ENCODE measurements around the gene PTPN22. TPM values are rescaled to one million over a fixed set of nuclear protein-coding genes. Genes with fewer than 3 reads are reported as not detected.

Gene PTPN22
- polyA plus RNA-seq, 3 donors: 9.7 to 43.7 (median 29.7) TPM

- Histone ChIP-seq H3K4me2 (replicated peaks; ENCODE audit: extremely low read depth, low read length, poor library complexity, severe bottlenecking) (no peak overlapping the region), H4K20me1 (ENCODE audit: insufficient read depth, low read length) (no peaks in the 10 kb centered on the region), H3K4me3 (replicated peaks in 1 of 3; ENCODE audit: low read depth in 2 of 3, low read length in 3 of 3) (no peak overlapping the region), H3K79me2 (ENCODE audit: insufficient read depth, low read length) (peaks cover 14% of the 10 kb centered on the region), H3K4me1 (ENCODE audit: control insufficient read depth in 1 of 2, insufficient read depth in 2 of 2, low read length in 2 of 2) (peaks cover 0 to under 1% of the 10 kb centered on the region in 2 donors), H3K27ac (ENCODE audit: low read depth in 1 of 2, low read length in 2 of 2) (no peak overlapping the region), H3K36me3 (replicated peaks in 1 of 2; ENCODE audit: control insufficient read depth in 1 of 2, insufficient read depth in 2 of 2, low read length in 2 of 2) (peaks cover 4 to 10% of the 10 kb centered on the region in 2 donors), H2AFZ (ENCODE audit: insufficient read depth, low read depth, low read length, poor library complexity, severe bottlenecking) (no peak overlapping the region), H3K27me3 (ENCODE audit: control insufficient read depth in 2 of 2, insufficient read depth in 2 of 2, low read length in 2 of 2) (no peaks in the 10 kb centered on the region), H3K9ac (ENCODE audit: insufficient read depth, low read length, poor library complexity, severe bottlenecking) (no peak overlapping the region), H3K9me3 (replicated peaks in 1 of 2; ENCODE audit: control insufficient read depth in 1 of 2, insufficient read depth in 1 of 2, low read length in 2 of 2) (no peaks in the 10 kb centered on the region)
- 94% methylated on average over 2 of the region's 2 CpGs for WGBS (ENCODE audit: insufficient coverage)
- peak in 1 of 3 donors; percentile 39 for DNase-seq
- peaks cover 8% of the 10 kb centered on the region for H3K4me1 Mint-ChIP-seq
- no peak for TF ChIP-seq CTCF (IDR thresholded peaks at IDR 0.05)
- peaks cover 0 to 3% (median 0%) of the 10 kb centered on the region in 3 donors for H3K27me3 Mint-ChIP-seq (ENCODE audit: low read depth in 3 of 3)
- H3K36me3 Mint-ChIP-seq: peaks cover 13 to 24% of the 10 kb centered on the region in 2 donors
- intact Hi-C loops (cut with micrococcal nuclease): no loop called here
- H3K9me3 Mint-ChIP-seq: peaks cover 0 to 3% (median 0%) of the 10 kb centered on the region in 7 donors
- H3K27ac Mint-ChIP-seq: peak overlapping the region in 2 of 7 donors; percentile 62 to 78
- no peak overlapping the region for H3K4me3 Mint-ChIP-seq
Observed at GRCh38 chr1:113917400-113918082, 46.0 kb upstream of the PTPN22 start.

- H3K4me1 ChIP-seq (ENCODE audit: control insufficient read depth in 1 of 2, insufficient read depth in 2 of 2, low read length in 2 of 2): no peaks in the 10 kb centered on the region
- no peak for DNase-seq
- H2AFZ ChIP-seq (ENCODE audit: insufficient read depth, low read depth, low read length, poor library complexity, severe bottlenecking): no peak overlapping the region
- no peak overlapping the region for H3K4me3 ChIP-seq (replicated peaks in 1 of 3; ENCODE audit: low read depth in 2 of 3, low read length in 3 of 3)
- Mint-ChIP-seq H3K9me3 (peaks cover 0 to 3% (median 0%) of the 10 kb centered on the region in 7 donors), H3K4me1 (peaks cover 8% of the 10 kb centered on the region), H3K36me3 (peaks cover 17 to 30% of the 10 kb centered on the region in 2 donors), H3K27me3 (ENCODE audit: low read depth in 3 of 3) (peaks cover 0 to 3% (median 0%) of the 10 kb centered on the region in 3 donors), H3K4me3 (no peak overlapping the region), H3K27ac (peak overlapping the region in 2 of 7 donors; percentile 62 to 78)
- H3K9me3 ChIP-seq (replicated peaks in 1 of 2; ENCODE audit: control insufficient read depth in 1 of 2, insufficient read depth in 1 of 2, low read length in 2 of 2): no peaks in the 10 kb centered on the region
- H3K36me3 ChIP-seq (replicated peaks in 1 of 2; ENCODE audit: control insufficient read depth in 1 of 2, insufficient read depth in 2 of 2, low read length in 2 of 2): peaks cover 10 to 16% of the 10 kb centered on the region in 2 donors
- H3K27ac ChIP-seq (ENCODE audit: low read depth in 1 of 2, low read length in 2 of 2): no peak overlapping the region
- no peaks in the 10 kb centered on the region for H4K20me1 ChIP-seq (ENCODE audit: insufficient read depth, low read length)
- peaks cover 19% of the 10 kb centered on the region for H3K79me2 ChIP-seq (ENCODE audit: insufficient read depth, low read length)
- H3K27me3 ChIP-seq (ENCODE audit: control insufficient read depth in 2 of 2, insufficient read depth in 2 of 2, low read length in 2 of 2): no peaks in the 10 kb centered on the region
- 98% methylated on average over 5 of the region's 5 CpGs for WGBS (ENCODE audit: insufficient coverage)
- no peak overlapping the region for H3K4me2 ChIP-seq (replicated peaks; ENCODE audit: extremely low read depth, low read length, poor library complexity, severe bottlenecking)
- no peak overlapping the region for H3K9ac ChIP-seq (ENCODE audit: insufficient read depth, low read length, poor library complexity, severe bottlenecking)
- TF ChIP-seq CTCF (IDR thresholded peaks at IDR 0.05): no peak
- intact Hi-C loops (cut with micrococcal nuclease): no loop called here
Observed at GRCh38 chr1:113916974-113917373, 45.5 kb upstream of the PTPN22 start.

All from CD14-positive monocyte (primary cell).